Stimulated activated CD4-positive, alpha-beta T cell treated with anti-CD3 and anti-CD28 coated beads, Interleukin-2, amount 100 ng/mL, for 4 hours (primary cell): Measurements from ENCODE around the gene ATG3.
"Not testable (repeated sequence)": the region's sequence is repeated elsewhere in the genome, so short reads cannot be mapped to it uniquely, and the experiment has no call there.

ENCODE experiments used
- DNase-seq: peaks from one replicate; pipeline ENCODE4 v3.0.0-alpha.2; 2020; ENCODE audit warnings: low read depth

ATG3 gene

GRCh38 chr3:112497897-112498548 lies 63.7 kb downstream of the ATG3 start:
- DNase-seq, result no peak

GRCh38 chr3:112496366-112497067 lies 65.2 kb downstream of the ATG3 start:
- DNase-seq, result no peak

GRCh38 chr3:112494448-112494767 lies 67.4 kb downstream of the ATG3 start:
- DNase-seq, result not testable (repeated sequence)

GRCh38 chr3:112492124-112492523 lies 69.6 kb downstream of the ATG3 start:
- no peak for DNase-seq

- DNase-seq, result no peak
Observed at GRCh38 chr3:112491373-112491772, 70.4 kb downstream of the ATG3 start.

GRCh38 chr3:112489674-112490479 lies 71.9 kb downstream of the ATG3 start:
- DNase-seq, result no peak

GRCh38 chr3:112486811-112487505 lies 74.8 kb downstream of the ATG3 start:
- DNase-seq, result no peak

- no peak for DNase-seq
Observed at GRCh38 chr3:112484352-112484751, 77.4 kb downstream of the ATG3 start.

GRCh38 chr3:112482675-112483074 lies 79.1 kb downstream of the ATG3 start:
- DNase-seq, result no peak
